Ecto neural progenitor cell (in vitro differentiated cells): Measurements from ENCODE around the gene PPIF.

ENCODE experiments used
- DNase-seq: peaks from one replicate; pipeline ENCODE4 v3.0.0-alpha.2; 2018; ENCODE audit warnings: low spot score

The PPIF gene

DNA sequence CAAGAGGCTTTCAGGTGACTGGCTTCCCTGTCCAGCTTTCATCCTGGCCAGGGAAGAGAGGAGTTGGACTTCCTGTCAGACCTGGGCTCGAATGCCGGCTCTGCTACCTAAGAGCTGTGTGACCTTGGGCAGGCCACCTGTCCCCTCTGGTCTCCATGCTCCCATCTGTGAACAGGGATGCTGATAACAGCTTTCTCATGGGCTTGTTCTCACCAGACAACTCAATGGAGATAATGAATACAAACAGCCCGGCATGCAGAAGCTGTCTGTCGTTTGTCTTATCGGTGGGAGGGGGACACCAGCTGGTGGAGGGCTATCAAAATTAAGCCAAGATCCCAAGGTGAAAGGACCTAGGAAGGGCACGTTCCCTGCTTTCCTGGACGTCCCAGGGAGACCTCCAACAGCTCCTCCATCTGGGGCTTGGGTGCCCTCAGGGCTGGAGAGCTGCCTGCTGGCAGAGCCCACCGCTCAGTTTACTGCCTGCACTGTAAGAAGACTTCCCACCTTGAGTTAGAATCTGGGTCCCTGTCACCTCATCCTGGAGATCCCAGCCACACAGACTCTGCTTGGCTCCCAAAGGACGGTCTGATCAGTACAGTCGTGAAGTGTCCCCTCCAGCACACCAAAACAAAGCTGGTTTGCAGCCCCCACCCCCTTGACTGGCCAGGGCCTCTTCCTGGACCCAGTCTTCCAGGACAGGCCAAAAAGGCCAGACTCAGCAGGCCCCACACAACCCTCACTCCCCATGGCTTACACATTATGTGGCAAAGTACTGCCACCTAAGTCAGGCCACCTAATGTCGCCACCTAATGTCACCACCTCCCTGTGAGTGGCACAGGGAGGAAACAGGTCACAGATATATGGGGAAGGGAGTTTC lies 40.9 kb downstream of the PPIF start:
- DNase-seq: peak; percentile 29

DNA sequence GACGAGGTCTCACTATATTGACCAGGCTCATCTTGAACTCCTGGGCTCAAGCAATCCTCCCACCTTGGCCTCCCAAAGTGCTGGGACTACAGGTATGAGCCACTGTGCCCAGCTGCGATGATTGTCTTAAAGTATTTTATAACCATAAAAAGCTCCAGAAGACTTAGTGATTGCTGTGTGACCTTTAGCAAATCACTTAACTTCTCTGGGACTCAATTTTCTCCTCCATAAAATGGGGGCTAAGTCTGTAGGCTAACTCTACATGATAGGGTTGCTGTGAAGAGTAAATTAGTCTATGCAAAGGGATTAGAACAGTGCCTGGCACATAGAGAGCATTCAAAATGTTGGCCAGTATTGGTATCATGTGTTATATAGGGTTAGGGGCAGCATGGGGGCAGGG lies 42.8 kb downstream of the PPIF start:
- no peak for DNase-seq

DNA sequence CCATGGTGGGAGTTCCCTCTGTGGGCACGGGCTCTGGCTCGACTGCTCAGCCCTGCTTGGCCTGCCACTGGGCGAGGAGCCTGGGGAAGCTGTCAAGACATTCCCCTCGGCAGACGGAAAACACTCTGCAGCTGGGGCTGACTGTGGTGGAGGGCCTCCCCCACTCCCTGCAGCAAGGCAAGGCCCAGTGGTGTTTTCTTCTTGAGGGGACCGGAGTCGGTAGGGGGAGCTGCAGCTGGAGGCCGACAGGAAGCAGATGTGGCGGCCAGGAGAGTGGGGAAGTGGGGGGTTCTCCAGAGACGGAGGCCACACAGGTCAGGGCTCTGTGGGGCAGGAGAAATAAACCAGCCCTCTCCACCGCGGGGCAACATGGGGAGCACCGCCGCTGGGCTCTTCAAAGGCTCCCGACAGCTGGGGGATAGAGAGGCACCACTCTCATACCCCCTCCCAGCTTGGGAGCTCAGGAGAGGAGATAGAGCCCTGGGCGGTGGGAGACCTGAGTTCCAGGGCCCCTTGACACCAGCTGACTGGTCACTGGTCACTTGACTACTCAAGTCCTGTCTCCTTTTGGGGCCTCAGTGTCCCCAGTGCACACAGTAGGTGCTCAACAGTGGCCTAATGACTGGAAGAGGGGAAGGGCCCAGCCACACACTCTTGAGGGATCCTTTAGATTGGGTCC lies 43.4 kb downstream of the PPIF start:
- DNase-seq: peak; percentile 41

DNA sequence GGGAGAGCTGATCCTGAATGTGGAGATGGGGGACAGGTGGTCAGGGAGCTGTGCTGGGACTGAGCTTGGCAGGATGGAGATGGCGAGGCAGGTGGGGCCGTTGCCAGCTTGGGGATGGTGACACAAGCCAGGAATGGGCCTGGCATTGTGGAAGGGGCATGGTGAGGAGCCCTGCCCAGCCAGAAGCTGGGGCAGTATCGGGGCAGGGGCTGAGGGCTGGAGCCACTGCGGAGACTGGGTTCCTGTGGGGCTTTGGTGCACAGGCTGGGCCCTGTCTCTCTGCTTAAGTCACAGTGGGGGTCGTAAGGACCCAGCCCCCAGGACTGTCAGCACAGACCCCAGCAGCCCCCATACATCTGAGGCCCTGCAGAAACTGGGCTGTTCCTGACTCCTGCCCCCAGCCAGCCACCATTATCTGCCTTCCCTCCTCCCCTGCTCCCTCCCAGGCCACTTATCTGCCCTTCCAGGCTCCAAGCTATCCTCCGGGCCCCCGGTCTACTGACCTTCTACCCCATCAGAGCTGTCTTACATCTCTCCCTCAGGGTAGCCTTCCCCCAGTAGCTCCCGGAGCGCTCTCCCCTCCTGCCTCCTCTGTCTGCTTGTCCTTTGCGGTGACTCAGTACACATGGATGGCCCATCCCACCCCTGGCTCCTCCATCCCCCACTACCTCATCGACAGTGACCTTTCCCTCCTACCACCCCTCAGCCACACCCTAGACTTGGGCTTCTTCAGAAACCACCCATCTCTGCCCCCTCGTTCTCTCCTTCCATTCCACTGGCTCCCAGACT lies 44.2 kb downstream of the PPIF start:
- DNase-seq: peak; percentile 28

GRCh38 chr10:79392020-79392398 lies 44.7 kb downstream of the PPIF start:
- no peak for DNase-seq

DNA sequence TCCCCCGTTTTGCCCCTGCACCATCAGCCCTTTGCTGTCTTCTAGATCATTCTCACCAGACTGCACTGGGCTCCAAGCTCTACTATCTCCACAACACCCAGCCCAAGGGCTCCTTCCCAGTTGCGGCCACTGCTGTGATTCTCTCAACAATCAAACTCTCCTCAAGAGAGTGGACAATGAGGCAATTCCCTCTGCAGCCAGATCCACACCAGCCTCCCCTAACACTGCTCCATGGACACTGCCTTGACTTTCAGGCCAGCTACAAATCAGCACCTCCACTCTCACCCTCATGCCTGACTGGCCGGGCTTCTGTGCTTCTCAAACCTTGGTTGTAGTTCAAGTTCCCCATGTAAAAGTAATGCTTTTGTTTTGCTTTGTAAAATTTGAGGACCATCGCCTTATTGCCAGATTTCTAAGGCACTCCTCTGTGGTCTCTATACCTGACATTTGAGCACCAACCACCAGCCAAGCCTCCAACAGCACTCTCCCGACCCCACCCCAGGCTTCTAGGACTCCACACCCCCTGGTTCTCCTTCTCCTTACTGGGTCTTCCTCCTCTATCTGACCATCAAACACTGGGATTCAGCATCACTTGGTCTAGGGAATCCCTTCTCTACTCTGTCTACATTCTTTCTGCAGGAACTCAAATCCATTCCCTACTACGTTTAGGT lies 45.4 kb downstream of the PPIF start:
- DNase-seq: no peak

DNA sequence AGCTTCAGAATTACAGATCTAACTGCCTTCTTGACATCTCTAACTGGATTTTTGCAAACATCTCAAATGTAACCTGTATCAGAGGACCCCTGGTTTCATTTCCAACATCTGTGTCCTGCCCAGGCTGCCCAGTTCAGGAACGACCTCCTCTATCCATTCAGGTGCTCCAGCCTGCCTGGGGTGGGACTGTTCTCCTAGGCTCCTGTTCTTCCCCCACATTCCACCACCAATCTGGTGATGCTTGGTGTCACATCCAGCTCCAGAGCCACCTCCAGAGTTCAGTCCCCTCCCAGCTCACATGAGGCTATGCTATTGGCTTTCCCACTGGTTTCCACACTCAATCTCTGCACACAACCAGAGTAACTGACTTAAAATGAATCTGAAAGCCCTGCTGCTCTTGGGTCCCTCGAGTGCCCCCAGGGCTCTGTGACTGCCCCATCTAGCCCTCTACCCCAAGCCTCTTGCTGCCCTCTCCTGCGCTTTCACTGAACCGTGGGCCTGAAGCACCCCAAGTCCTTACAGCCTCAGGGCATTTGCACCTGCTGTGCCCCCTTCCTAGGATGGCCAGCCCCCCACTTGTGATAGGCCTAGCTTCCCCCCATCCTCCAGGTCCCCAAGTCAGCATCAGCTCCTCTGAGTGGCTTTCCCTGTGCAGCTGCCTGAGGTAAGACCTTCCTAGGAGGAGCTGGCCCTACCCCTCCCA lies 46.1 kb downstream of the PPIF start:
- DNase-seq: no peak

GRCh38 chr10:79393924-79394610 lies 46.8 kb downstream of the PPIF start:
- DNase-seq: no peak

DNA sequence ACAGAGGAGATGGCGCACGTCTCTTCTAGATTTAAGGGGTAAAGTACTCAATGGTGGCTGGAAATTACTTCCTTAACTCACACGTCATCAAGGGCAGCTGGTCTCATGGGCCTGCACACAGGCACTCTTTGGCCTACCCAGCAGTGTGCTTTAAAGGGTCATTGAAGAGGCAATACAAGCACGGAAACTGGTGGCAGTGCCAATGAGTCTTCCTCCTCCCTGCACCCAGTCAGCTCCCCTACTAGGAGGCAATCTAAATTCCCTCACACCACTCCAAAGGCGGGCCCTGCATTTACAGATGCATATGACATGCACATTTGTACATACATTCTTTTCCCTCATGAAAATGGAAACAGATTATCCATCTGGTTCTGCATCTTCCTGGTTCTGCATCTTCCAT lies 47.4 kb downstream of the PPIF start:
- DNase-seq: no peak

GRCh38 chr10:79396520-79396919 lies 49.3 kb downstream of the PPIF start:
- DNase-seq: no peak

DNA sequence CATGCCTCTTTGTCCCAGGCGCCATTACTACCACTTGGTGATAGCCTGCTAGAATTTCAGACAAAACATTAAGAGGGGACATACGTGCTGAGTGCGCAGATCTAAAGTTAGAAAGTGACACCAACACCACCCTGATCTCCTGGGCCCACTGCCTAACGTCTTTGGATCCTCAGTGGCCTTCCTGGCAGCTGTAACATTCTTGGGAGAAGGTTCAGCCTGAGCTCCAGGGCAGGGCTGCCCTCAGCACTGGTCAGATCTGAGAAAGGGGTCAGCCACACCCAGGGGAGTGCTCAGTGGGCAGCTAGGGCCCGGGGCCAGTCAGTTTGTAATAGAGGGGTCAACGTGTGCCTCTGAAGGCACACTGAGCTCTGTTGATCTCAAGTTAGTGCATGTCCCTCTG lies 49.8 kb downstream of the PPIF start:
- no peak for DNase-seq

DNA sequence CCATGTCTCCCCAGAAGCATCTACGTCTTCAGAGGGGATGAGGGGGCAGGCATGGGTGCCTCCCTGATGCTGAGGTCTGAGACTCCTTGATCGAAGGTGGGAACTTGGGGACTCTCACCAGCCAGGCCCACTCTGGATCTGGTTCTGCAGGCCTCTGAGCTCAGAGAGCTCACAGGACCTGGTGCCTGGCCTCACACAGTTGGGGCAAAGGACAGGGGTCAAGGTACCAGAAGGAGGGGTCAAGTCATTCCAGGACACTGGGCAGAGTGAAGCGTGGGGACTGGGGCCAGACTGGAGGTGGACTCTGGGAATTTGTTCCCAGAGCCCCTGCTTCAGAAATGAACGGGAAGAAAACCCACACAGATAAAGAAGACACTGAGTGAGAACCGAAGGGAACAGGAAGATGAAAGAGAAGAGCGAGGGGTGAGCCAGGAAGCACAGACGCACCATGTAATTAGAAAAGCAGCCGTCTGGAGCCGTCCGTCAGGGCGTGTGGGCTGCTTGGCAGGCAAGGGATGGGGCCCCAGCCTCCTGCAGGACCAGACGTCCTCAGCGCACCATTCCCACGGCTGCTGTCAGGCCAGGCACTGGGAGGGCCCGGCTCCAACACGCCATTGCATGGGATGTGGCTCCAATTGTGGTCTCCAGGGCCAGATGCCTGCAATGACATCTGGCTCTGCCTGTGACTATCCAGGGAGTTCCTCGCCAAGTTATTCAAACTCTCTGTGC lies 50.5 kb downstream of the PPIF start:
- DNase-seq: no peak

DNA sequence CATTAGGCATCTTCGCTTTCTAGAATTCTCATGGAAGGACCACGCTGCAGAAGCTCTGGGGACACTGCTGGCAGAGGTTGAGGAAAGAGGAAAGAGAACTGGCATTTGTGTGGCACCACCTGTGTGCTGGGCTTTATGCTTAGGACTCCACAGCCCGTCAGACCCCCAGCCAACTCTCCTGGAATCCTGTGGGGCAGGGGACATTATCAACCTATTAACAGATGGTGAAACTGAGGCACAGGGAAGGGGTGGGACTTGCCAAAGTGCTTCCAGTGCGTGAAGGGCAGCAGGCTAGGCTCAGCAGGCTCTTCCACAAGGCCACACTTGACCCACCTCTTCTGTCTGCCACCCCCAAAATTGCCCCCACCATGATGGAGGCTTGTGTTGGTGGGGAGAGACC lies 51.4 kb downstream of the PPIF start:
- no peak for DNase-seq

GRCh38 chr10:79399223-79399831 lies 52.1 kb downstream of the PPIF start:
- DNase-seq: peak; percentile 79

- peak; percentile 75 for DNase-seq
These were observed 53.1 kb downstream of the PPIF start for GRCh38 chr10:79400146-79401004.

GRCh38 chr10:79401015-79401921 lies 54.0 kb downstream of the PPIF start:
- no peak for DNase-seq

DNA sequence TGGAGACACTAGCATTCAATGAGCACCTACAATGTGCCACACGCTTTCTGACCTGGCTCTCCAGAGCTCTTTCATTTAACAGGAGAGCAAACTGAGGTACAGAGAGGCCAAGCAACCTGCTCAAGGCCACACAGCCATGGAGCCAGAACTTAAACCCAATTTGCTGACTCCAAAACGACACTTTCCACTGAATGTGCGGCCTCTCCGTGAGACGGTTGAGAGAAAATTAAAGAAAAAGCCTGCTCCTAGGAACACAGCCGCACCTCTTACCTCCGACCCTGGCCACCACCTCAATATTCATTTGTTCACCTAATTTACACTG lies 55.3 kb downstream of the PPIF start:
- DNase-seq: no peak

- no peak for DNase-seq
These were observed 55.7 kb downstream of the PPIF start for GRCh38 chr10:79402951-79403350.
